ENCODE data around the gene POMT1.
"Not testable (repeated sequence)": the region's sequence is repeated elsewhere in the genome, so short reads cannot be mapped to it uniquely, and the experiment has no call there.

Gene POMT1

DNA sequence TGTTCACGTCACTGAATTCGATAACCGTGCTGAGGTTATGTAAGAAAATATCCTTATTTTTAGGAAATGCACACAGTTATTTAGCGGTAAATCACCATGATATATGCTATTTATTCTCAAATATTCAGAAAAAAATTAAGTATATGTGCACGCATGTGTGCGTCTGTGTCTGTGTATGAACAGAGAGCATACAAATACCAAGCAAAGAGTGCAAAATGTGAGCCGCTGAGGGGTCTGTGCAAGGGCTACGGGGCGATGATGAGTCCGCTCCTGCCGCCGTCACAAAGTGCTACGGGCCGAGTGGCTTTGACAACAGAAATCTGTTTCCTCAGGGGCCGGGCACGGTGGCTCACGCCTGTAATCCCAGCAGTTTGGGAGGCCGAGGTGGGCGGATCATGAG, 35.2 kb downstream of the POMT1 start:
- no peak overlapping the region for H3K4me3 ChIP-seq (ENCODE audit: low read depth, low read length)
- no peak for DNase-seq (ENCODE audit: low read depth)
- in situ Hi-C loops (cut with HindIII; ENCODE audit: low sequenced_read_pairs), result no loop called here
- TF ChIP-seq, protein P1, sequence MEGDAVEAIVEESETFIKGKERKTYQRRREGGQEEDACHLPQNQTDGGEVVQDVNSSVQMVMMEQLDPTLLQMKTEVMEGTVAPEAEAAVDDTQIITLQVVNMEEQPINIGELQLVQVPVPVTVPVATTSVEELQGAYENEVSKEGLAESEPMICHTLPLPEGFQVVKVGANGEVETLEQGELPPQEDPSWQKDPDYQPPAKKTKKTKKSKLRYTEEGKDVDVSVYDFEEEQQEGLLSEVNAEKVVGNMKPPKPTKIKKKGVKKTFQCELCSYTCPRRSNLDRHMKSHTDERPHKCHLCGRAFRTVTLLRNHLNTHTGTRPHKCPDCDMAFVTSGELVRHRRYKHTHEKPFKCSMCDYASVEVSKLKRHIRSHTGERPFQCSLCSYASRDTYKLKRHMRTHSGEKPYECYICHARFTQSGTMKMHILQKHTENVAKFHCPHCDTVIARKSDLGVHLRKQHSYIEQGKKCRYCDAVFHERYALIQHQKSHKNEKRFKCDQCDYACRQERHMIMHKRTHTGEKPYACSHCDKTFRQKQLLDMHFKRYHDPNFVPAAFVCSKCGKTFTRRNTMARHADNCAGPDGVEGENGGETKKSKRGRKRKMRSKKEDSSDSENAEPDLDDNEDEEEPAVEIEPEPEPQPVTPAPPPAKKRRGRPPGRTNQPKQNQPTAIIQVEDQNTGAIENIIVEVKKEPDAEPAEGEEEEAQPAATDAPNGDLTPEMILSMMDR (IDR thresholded peaks at IDR 0.05; ENCODE audit: low read depth, low read length, missing control alignments), result no peak

DNA sequence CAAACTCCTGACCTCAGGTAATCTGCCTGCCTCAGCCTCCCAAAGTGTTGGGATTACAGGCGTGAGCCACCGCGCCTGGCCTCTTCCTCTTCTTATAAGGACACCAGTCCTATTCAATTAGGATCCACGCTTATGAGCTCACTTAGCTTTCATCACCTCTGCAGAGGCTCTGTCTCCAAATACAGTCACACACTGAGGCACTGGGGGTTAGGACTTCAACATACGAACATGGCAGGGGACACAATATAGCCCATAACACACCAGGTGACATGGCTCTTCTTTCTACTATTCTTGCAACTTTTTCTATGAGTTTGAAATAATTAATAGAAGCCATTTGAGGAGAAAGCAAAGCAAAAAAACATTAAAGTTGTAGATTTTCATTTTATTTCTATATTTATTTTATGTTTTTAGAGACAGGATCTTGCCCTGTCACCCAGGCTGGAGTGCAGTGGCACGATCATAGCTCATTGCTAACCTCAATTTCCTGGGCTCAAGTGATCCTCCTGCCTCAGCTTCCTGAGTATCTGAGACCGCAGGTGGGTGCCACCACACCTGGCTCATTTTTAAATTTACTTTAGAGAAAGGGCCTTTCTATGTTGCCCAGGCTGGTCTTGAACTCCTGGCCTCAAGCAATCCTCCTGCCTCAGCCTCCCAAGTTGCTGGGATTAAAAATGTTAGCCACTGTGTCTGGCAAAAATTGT, 36.7 kb downstream of the POMT1 start:
- in situ Hi-C loops (cut with HindIII; ENCODE audit: low sequenced_read_pairs), result no loop called here
- TF ChIP-seq, protein P1 (IDR thresholded peaks at IDR 0.05; ENCODE audit: low read depth, low read length, missing control alignments), result no peak
- no peak overlapping the region for H3K4me3 ChIP-seq (ENCODE audit: low read depth, low read length)
- no peak for DNase-seq (ENCODE audit: low read depth)

DNA sequence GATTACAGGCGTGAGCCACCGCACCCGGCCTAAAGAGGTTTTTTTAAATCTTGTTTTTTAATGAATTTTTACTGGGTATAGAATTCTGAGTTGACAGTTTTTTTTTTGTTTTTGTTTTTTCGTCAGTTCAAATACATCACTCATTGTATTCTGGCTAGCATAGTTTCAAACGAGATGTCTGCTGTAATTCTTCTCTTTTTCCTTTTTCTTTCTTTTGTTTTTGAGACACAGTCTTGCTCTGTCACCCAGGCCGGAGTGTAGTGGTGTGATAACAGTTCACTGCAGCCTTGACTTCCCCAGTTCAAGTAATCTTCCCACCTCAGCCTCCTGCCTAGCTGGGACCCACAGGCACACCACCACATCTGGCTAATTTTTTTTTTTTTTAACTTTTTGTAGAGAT, 40.4 kb downstream of the POMT1 start:
- in situ Hi-C loops (cut with HindIII; ENCODE audit: low sequenced_read_pairs), result no loop called here
- H3K4me3 ChIP-seq (ENCODE audit: low read depth, low read length), result no peak overlapping the region
- DNase-seq (ENCODE audit: low read depth), result no peak
- TF ChIP-seq, protein P1 (IDR thresholded peaks at IDR 0.05; ENCODE audit: low read depth, low read length, missing control alignments), result no peak

DNA sequence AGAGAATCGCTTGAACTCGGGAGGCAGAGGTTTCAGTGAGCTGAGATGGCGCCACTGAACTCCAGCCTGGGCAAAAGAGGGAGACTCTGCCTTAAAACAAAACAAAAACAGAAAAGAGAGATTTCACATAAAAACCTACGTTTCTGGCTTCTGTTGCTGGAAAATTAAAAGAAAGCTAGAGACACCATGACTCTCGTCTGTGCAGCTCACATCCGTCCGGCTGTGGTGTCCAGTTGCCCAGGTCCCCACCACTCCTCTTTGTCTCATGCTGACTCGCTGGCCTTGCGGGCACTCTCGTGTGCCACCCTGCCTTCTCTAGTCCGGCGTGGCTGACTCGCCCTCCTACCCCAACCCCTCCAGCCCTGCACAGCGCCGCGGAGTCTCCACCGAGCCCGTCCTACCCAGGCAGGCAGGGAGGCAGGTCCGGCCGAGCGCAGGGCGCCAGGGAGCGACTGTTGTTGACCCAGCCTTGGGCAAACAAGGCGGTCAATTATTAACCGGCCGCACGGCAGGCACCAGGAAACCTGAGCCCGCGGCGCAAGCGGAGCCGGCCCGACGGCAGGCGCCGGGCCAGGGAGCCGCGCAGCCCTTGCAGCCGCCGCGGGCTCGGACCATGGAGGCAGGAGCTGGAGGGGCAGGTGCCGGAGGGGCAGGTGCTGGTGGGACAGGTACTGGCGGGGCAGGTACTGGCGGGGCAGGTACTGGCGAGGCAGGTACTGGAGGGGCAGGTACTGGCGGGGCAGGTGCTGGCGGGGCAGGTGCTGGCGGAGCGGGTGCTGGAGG, 42.5 kb downstream of the POMT1 start, which contains the start of gene PRRT1B:
Gene PRRT1B, plus strand, starts transcription at position 521 of the 783 bp plus-strand sequence. Its CDS starts 93 bp downstream, at position 614.
- peak within 1 kb of the TSS; percentile 18 for H3K4me3 ChIP-seq (ENCODE audit: low read depth, low read length)

DNA sequence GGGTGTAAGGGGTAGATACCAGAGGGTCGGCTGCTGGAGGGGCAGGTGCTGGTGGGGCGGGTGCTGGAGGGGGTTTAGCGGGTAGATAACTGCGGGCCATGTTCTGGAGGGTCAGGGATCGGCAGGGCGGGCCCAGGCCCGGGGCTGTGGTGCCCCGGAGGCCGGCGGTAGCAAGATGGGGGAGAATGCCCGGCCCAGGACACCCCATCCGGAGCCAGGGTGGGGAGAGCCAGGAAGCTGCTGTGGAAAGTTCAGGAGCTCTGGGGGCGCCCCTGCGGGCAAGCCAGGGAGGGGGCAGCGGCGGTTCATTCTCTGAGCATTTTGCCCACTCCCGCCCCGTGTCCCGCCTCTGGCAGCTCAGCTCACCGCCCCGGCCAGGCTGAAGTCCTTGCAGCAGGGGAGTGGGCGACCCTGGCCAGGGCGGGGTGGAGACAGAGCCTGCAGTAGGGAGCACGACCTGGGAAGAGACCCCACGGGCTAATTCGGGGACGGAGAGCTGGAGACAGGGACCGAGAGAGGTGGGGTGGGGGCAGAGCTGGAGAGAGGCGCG, 43.1 kb downstream of the POMT1 start:
- TF ChIP-seq, protein P1 (IDR thresholded peaks at IDR 0.05; ENCODE audit: low read depth, low read length, missing control alignments), result no peak
- DNase-seq (ENCODE audit: low read depth), result no peak
- no peak overlapping the region for H3K4me3 ChIP-seq (ENCODE audit: low read depth, low read length)
- in situ Hi-C loops (cut with HindIII; ENCODE audit: low sequenced_read_pairs), result no loop called here

More for the DNA sequence above, 42.5 kb downstream of the POMT1 start, which contains the start of gene PRRT1B:
- TF ChIP-seq, protein P1 (IDR thresholded peaks at IDR 0.05; ENCODE audit: low read depth, low read length, missing control alignments), result no peak
- in situ Hi-C loops (cut with HindIII; ENCODE audit: low sequenced_read_pairs), result no loop called here
- no peak for DNase-seq (ENCODE audit: low read depth)

DNA sequence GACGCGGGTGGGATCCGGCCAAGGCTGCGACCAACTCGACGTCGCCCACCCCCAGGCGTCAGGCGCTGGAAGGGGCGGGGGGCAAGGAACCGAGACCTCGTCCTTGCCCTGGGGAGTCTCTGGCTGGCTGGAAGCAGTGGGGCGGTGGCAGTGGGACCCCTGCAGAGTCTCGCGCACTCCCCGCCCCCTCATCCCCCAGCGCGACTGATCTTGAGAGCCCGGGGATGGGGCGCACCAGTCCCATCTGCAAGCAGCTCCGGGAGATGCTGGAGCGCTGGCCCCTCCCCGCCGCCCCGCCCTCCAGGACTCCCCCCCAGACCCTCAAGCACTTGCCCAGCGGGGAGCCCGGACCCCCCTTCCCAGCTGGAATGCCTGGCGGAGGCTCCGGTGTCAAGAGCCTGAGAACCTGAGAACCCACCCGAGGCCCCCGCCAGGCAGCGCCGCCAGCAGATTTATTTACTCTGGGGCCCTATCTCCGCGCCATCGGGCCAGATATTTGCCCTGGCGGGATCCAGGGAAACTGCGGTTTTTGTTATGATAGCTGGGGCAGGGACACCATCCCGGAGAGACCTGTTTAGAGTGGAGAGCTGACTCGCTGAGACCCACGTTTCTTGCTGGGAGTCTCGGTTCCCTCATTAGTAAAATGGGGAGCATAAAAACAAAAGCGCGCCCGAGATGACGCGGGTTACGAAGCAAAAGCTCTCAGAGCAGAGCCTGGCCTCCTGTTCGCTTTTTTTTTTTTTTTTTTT, 43.8 kb downstream of the POMT1 start:
- in situ Hi-C loops (cut with HindIII; ENCODE audit: low sequenced_read_pairs), result no loop called here
- TF ChIP-seq, protein P1 (IDR thresholded peaks at IDR 0.05; ENCODE audit: low read depth, low read length, missing control alignments), result no peak
- no peak for DNase-seq (ENCODE audit: low read depth)
- peak overlapping the region; percentile 18 for H3K4me3 ChIP-seq (ENCODE audit: low read depth, low read length)

DNA sequence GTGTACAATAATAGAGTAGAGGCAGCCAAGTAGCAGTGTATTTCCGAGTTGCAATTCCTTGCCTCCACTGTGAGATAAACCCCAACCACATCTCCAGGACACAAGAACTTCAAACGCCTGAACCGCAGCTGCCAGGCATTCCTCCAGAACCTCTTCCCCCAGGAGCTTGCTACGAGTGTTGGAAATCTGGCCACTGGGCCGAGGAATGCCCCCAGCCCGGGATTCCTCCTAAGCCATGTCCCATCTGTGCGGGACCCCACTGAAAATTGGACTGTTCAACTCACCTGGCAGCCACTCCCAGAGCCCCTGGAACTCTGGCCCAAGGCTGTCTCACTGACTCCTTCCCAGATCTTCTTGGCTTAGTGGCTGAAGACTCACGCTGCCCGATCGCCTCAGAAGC, 46.5 kb downstream of the POMT1 start:
- DNase-seq (ENCODE audit: low read depth); H3K4me3 ChIP-seq (ENCODE audit: low read depth, low read length); in situ Hi-C loops (cut with HindIII; ENCODE audit: low sequenced_read_pairs): not testable (repeated sequence)

DNA sequence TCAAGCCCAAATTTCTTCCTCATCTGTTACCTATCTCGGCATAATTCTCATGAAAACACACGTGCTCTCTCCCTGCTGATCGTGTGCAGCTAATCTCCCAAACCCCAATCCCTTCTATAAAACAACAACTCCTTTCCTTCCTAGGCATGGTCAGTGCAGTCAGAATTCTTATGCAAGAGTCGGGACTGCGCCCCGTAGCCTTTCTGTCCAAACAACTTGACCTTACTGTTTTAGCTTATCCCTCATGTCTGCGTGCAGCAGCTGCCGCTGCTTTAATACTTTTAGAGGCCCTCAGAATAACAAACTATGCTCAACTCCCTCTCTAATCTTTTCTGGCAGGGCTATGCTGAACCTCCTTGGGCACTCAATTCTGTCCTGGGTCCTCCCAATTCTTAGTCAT, 47.7 kb downstream of the POMT1 start:
- DNase-seq (ENCODE audit: low read depth), result not testable (repeated sequence)

More for the DNA sequence above, 47.7 kb downstream of the POMT1 start:
- in situ Hi-C loops (cut with HindIII; ENCODE audit: low sequenced_read_pairs); H3K4me3 ChIP-seq (ENCODE audit: low read depth, low read length): not testable (repeated sequence)
